Subcutaneous abdominal adipose tissue (tissue), 5 donors: ENCODE measurements around the gene TATDN2.
A peak's percentile ranks its signal among the peaks of the same experiment; 100 is the strongest.

Experiments
- H3K27ac ChIP-seq: one replicate; pipeline ENCODE4 v1.7.0; 2013; ENCODE audit warnings: low read depth, mild to moderate bottlenecking, inconsistent platforms, low read length, moderate library complexity
- H3K27me3 ChIP-seq, 5 donors: one replicate each; pipeline ENCODE4 v1.7.0; 2013; ENCODE audit warnings: low read length in 5 of 5, inconsistent platforms in 1 of 5; ENCODE audit not compliant: control insufficient read depth in 5 of 5, insufficient read depth in 4 of 5
- H3K36me3 ChIP-seq, 5 donors: one replicate each; pipeline ENCODE4 v1.7.0; 2013; ENCODE audit warnings: low read length in 5 of 5; ENCODE audit not compliant: control insufficient read depth in 5 of 5, insufficient read depth in 5 of 5
- H3K4me1 ChIP-seq, 5 donors: one replicate each; pipeline ENCODE4 v1.7.0; 2013; ENCODE audit warnings: low read length in 5 of 5, mild to moderate bottlenecking in 3 of 5, moderate library complexity in 1 of 5; ENCODE audit not compliant: control insufficient read depth in 5 of 5, insufficient read depth in 5 of 5
- H3K4me3 ChIP-seq, 5 donors: one replicate each; pipeline ENCODE4 v1.7.0; 2013; ENCODE audit warnings: low read length in 5 of 5, low read depth in 1 of 5
- H3K9ac ChIP-seq, 5 donors: one replicate each; pipeline ENCODE4 v1.7.0; 2013; ENCODE audit warnings: low read length in 5 of 5, mild to moderate bottlenecking in 4 of 5, moderate library complexity in 3 of 5
- H3K9me3 ChIP-seq, 5 donors: one replicate each; pipeline ENCODE4 v1.7.0; 2013; ENCODE audit warnings: low read length in 5 of 5; ENCODE audit not compliant: control insufficient read depth in 5 of 5
- donor health status: healthy.
- donor health status: healthy.
- donor health status: healthy.
- donor health status: healthy.
- donor health status: healthy.

TATDN2 gene

DNA sequence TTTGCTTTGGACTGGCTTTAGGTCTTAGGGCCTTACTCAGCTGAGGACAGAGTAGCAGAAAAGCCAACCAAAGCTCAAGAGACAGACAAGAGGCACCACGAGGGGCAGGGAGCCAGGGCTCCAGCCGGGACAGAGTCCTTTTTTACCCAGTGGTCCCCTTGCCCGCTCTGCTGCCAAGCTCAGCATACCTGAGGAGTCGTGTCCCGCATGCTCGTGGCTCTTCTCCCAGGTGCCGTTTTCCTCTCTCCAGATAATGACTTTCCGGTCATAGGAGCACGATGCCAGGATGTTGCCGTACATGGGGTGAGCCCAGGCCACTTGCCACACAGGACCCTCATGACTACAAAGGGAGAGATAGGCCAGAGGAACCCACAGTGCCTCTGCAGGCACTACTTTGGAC, 64.1 kb downstream of the TATDN2 start:
- no peaks in the 10 kb centered on the region for H3K27me3 ChIP-seq
- H3K27ac ChIP-seq = no peak overlapping the region
- peaks cover 0 to 7% (median 5%) of the 10 kb centered on the region in 5 donors for H3K4me1 ChIP-seq
- H3K4me3 ChIP-seq = no peak overlapping the region
- H3K36me3 ChIP-seq = peaks cover 22 to 93% (median 83%) of the 10 kb centered on the region in 5 donors
- H3K9me3 ChIP-seq = no peaks in the 10 kb centered on the region
- no peak overlapping the region for H3K9ac ChIP-seq

DNA sequence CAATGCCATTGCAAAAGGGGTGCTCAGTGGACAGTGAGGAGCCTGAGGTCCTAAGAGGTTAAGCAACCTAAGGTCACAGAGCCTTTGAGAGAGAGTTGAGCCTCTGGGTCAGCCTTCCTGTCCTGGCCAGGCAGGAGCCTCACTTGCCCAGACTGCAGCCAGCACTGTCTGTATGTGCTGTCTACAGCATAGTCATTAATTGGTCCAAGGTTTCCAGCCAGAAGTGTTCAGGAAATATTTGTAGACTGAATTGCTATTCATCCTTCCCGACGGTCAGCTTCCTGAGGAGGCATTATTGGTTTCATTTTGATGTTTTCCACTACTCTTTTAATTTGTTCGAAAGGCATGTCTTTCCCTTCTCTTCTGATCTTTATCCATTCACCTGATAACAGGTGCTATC, 64.6 kb downstream of the TATDN2 start:
- Histone ChIP-seq H3K27ac (no peak overlapping the region), H3K4me3 (no peak overlapping the region), H3K4me1 (peaks cover 0 to 7% (median 5%) of the 10 kb centered on the region in 5 donors), H3K27me3 (no peaks in the 10 kb centered on the region), H3K9ac (no peak overlapping the region), H3K36me3 (peaks cover 22 to 93% (median 83%) of the 10 kb centered on the region in 5 donors), H3K9me3 (no peaks in the 10 kb centered on the region)

DNA sequence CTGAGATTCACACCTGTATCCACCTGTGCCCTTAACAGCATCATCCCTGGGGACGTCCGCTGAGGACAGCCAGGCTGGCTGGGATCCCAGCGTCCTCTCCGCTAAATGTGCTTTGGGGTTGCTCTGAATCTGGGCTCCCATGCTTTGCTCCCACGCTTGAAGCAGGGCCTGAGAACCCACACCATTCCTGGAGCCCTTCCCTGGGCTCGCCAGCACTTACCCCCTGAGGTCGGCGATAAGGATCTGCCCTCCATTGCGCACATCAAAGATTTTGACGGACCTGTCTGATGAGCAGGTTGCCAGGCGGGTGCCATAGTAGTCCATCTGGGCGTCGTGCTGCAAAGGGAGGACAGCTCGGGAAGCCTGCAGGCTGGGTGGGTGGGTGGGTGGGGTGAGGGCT, 66.8 kb downstream of the TATDN2 start:
- Histone ChIP-seq H3K9me3 (no peaks in the 10 kb centered on the region), H3K4me3 (no peak overlapping the region), H3K27me3 (no peaks in the 10 kb centered on the region), H3K4me1 (peaks cover 6 to 19% (median 17%) of the 10 kb centered on the region in 5 donors), H3K9ac (no peak overlapping the region), H3K27ac (no peak overlapping the region), H3K36me3 (peaks cover 13 to 84% (median 80%) of the 10 kb centered on the region in 5 donors)

DNA sequence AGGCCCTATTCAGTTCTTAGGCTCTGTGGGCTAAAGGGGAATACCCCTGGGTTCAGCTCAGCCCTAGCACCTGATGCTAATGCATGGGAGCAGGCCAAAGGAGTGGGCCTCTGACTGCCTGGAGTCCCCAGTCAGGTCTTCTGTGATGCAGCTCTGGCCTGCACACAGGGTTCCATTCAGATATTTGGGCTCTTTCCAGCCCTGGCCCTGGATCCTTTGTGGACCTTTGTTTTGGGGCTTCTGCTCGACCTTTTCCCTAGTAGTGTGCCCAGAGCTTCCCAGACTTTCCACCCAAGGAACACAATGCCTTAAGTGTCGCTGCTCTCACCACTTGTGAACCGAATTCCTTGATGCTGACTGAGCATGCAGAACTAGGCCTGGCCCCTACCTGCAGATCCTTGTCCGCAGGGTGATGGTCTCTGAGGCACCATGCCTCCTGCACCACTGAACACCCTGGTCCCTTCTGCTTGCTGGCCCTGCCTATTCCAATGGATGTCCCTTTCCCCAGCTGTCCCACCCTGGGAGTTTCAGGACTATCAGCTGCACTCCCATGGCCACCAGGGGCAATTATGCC, 67.6 kb downstream of the TATDN2 start:
- Histone ChIP-seq H3K27ac (no peak overlapping the region), H3K9ac (no peak overlapping the region), H3K9me3 (no peaks in the 10 kb centered on the region), H3K27me3 (no peaks in the 10 kb centered on the region), H3K4me1 (peaks cover 7 to 24% (median 21%) of the 10 kb centered on the region in 5 donors), H3K36me3 (peaks cover 8 to 77% (median 73%) of the 10 kb centered on the region in 5 donors), H3K4me3 (no peak overlapping the region)

DNA sequence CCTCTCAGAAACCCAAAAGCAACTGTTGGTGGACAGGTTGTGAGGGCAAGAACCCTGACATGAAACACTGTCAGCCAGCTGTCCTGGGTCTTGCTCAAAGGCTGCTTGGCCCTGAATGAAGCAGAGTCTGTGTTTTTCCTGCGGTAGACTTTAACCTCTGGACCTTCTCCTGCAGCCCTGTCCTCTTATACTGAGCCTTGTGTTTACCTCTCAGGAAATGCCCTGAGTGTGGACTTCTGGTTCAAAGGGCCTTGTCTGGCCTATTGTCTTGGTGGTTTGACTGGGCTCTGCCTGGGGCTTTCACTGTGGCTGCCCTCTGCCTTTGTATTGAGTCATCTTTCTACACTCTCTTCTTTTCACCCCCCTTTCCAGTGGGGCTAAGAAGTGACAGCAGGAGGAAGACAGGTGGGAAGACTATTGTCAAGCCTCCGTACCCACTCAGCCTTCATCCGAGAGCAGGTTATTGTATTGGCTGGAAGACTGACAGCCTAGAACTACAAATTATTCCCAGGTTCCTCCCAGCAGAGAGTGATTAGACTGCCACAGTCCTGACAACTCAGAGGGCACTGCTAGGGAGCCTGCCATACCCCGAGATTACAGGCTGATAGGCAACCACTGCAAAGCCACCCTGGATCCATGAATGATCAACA, 69.2 kb downstream of the TATDN2 start:
- Histone ChIP-seq H3K4me1 (peaks cover 7 to 24% (median 21%) of the 10 kb centered on the region in 5 donors), H3K9me3 (no peaks in the 10 kb centered on the region), H3K4me3 (no peak overlapping the region), H3K9ac (no peak overlapping the region), H3K36me3 (peaks cover 8 to 61% (median 57%) of the 10 kb centered on the region in 5 donors), H3K27me3 (no peaks in the 10 kb centered on the region), H3K27ac (no peak overlapping the region)

DNA sequence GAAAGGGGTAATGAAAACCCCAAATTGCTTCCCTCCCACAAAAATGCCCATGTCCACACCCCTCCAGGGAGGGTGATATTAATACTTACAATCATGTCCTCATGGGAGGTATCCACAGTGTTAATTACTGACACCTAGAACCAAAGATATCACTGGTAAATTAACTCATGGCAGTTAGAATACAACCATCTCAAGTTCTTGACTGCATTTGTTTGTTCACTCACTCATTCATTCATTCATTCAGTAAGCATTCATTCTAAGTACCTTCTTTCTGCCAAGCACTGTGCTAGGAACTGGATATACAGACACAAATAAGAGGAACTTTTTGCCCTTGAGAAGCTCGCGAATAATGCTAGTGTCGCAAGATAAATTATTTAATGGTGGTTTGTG, 69.7 kb downstream of the TATDN2 start:
- peaks cover 7 to 24% (median 21%) of the 10 kb centered on the region in 5 donors for H3K4me1 ChIP-seq
- H3K4me3 ChIP-seq = no peak overlapping the region
- no peaks in the 10 kb centered on the region for H3K27me3 ChIP-seq
- peaks cover 8 to 56% (median 52%) of the 10 kb centered on the region in 5 donors for H3K36me3 ChIP-seq
- H3K9me3 ChIP-seq = no peaks in the 10 kb centered on the region
- H3K9ac ChIP-seq = no peak overlapping the region
- no peak overlapping the region for H3K27ac ChIP-seq

DNA sequence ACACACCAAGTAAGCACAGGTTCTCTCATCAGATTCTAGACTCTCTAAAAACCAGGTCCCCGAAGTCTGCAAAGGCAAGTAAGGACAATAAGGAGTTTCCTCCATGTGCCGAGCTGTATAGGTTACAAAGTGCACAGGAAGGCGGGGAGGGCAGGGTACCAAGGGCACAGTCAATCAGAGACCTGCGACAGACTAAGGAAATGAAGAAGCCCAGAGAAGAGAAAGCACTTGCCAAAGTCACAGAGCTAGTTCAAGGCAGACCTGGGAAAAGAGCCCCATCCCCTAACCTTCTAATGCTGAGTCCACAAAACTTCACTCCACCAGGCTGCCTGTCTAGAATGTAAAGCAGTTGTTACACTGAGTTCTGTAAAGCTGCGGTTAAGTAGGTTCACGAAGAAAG, 71.0 kb downstream of the TATDN2 start:
- peak overlapping the region; percentile 7 to 72 (median 25) for H3K9ac ChIP-seq
- peak overlapping the region in 4 of 5 donors; percentile 4 to 54 (median 22) for H3K4me3 ChIP-seq
- peaks cover 7 to 43% (median 42%) of the 10 kb centered on the region in 5 donors for H3K36me3 ChIP-seq
- peak overlapping the region; percentile 84 for H3K27ac ChIP-seq
- no peaks in the 10 kb centered on the region for H3K27me3 ChIP-seq
- no peaks in the 10 kb centered on the region for H3K9me3 ChIP-seq
- peaks cover 7 to 28% (median 21%) of the 10 kb centered on the region in 5 donors for H3K4me1 ChIP-seq

DNA sequence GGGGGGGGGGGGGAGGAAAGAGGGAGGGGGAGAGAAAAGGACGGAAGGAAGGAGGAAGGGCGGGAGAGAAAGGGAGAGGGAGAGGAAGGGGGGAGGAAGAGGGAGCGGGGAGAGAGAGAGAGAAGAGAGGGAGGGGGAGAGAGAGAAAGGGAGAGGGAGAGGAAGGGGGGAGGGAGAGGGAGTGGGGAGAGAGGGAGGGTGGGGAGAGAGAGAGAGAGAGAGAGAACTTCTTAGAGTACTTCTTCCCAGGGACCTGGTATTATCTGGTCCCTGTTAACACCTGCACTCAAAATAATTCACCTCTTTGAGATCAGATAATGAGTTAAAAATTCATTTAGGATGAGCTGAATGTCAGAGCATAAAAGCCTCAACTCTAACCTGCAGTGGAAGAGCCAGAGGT, 71.5 kb downstream of the TATDN2 start:
- no peaks in the 10 kb centered on the region for H3K9me3 ChIP-seq
- peak overlapping the region; percentile 78 to 100 (median 99) for H3K4me3 ChIP-seq
- peaks cover 1 to 37% (median 36%) of the 10 kb centered on the region in 5 donors for H3K36me3 ChIP-seq
- peaks cover 7 to 32% (median 21%) of the 10 kb centered on the region in 5 donors for H3K4me1 ChIP-seq
- H3K27ac ChIP-seq = peak overlapping the region; percentile 84
- H3K9ac ChIP-seq = peak overlapping the region; percentile 99 to 100 (median 100)
- no peaks in the 10 kb centered on the region for H3K27me3 ChIP-seq

DNA sequence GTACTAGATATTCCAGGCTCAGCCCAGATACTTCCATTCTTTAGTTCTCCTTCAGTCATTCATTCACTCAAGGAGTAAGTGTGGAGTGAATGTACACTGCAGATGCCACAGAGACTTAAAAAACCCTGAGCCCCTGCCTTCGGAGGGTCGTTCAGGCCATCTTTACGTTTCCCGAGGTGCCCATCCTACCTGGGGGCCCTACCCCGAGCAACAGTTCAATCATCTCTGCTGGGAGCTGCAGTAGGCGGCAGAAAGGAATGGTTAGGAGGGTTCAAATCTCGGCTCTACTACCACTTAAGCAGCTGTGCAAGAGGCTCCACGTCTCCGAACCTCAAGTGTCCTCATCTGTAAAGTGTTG, 72.0 kb downstream of the TATDN2 start:
- peak overlapping the region; percentile 99 to 100 (median 100) for H3K9ac ChIP-seq
- peak overlapping the region; percentile 78 to 100 (median 99) for H3K4me3 ChIP-seq

DNA sequence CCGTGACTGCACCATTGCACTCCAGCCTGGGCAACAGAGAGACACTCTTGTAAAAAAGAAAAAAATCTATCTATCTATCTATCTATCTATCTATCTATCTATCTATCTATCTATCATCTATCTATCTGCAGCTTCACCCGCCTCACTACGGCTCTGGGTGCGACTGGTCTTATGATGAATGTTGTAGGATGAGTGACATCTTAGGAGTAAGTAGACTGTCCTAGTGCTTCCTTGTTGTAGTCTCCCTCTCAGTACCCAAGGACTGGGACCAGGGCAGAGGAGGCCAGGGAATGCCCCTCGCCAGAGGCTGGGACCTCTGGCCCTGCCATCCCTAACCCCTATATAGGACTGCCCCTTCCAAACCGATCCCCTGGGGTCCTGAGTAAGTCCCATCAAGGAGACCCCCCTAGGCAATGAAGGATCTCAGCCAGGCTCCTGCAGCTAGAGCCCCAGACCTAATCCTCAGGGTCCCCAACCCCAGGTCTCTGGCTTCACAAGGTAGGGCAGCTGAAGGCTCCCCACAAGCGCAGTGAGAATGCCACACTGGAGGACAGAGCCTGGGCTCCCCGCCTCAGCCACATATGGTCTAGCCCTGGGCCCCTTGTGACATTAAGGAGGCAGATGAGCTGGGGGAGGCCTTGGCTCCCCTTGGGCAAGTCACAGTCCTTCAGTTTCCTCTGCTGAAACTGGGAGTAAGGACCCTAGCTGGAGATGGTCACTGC, 73.5 kb downstream of the TATDN2 start:
- Histone ChIP-seq H3K9ac (peak overlapping the region in 2 of 5 donors; percentile 99 to 100), H3K27ac (no peak overlapping the region), H3K4me3 (peak overlapping the region in 4 of 5 donors; percentile 75 to 100 (median 98)), H3K27me3 (peaks cover 0 to 5% (median 0%) of the 10 kb centered on the region in 5 donors), H3K4me1 (peaks cover 2 to 27% (median 20%) of the 10 kb centered on the region in 5 donors), H3K9me3 (no peaks in the 10 kb centered on the region), H3K36me3 (peaks cover 0 to 20% (median 19%) of the 10 kb centered on the region in 5 donors)

More for the DNA sequence above, 72.0 kb downstream of the TATDN2 start:
- Histone ChIP-seq H3K36me3 (peaks cover 0 to 33% (median 32%) of the 10 kb centered on the region in 5 donors), H3K27me3 (no peaks in the 10 kb centered on the region), H3K27ac (peak overlapping the region; percentile 84), H3K4me1 (peaks cover 6 to 32% (median 21%) of the 10 kb centered on the region in 5 donors), H3K9me3 (no peaks in the 10 kb centered on the region)
